PFSK-1 (cell line): ENCODE results near the gene LDAF1.
A peak's percentile ranks its signal among the peaks of the same experiment; 100 is the strongest.

ENCODE experiments used
- FOXP2 ChIP-seq: optimal IDR thresholded peaks from 2 replicates; pipeline ENCODE3; 2011; ENCODE audit warnings: borderline replicate concordance, control low read depth, inconsistent platforms; ENCODE audit not compliant: insufficient read depth; ENCODE audit errors: extremely low read length, extremely low read depth
- POLR2AphosphoS5 ChIP-seq: IDR thresholded peaks from 2 replicates; pipeline ENCODE4 v1.6.1; 2012; ENCODE audit warnings: low read depth, mild to moderate bottlenecking, control low read depth, low read length, moderate library complexity
- SIN3A ChIP-seq: IDR thresholded peaks from 2 replicates; pipeline ENCODE4 v1.6.1; 2012; ENCODE audit warnings: mild to moderate bottlenecking, low read length, moderate library complexity, borderline replicate concordance; ENCODE audit not compliant: insufficient read depth
- TAF1 ChIP-seq: IDR thresholded peaks from 2 replicates; pipeline ENCODE4 v1.6.1; 2012; ENCODE audit warnings: low read length, control low read depth, borderline replicate concordance; ENCODE audit not compliant: insufficient read depth
- TF ChIP-seq, protein P1 (sequence below), 2 experiments: IDR thresholded peaks; 2 replicates each; pipeline versions ENCODE4 v1.6.1 to v1.8.0; 2011 to 2012; ENCODE audit warnings: low read depth in 2 of 2, low read length in 2 of 2, control low read depth in 1 of 2, inconsistent platforms in 1 of 2, mild to moderate bottlenecking in 1 of 2, moderate library complexity in 1 of 2; ENCODE audit not compliant: insufficient read depth in 1 of 2

LDAF1 gene

DNA sequence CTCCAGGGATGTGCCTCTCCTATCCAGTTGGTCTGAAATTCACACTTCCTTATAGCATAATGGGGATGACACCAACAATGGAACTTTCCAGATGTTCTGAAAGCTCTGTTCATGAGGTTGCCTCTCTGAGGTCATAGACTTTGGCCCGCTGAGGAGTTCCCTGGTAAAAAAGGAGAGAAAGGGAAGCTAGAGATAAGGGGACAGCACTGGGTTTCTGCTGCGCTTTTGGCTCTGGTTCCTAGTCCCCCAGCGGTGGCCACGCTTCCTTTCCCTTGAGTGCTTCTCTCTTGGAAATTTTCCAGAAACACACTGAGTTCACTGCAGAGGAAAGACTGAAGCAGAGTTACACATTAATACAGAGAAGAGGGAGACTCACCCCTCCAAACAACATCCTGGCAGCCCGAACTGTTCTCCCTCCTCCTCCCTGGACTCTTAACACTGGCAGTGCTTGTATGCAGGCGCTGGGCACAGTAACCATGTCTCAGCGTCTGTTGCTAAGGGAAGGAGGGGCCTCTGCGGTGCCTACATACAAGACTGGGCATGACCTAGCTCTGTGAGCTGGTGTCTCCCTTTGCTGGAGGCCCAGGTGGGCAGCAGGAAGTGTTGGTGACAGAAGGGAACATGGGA, 8.0 kb upstream of the LDAF1 start, which contains the start of gene DNAH3:
Gene DNAH3, minus strand, starts transcription at position 472 of the 627 bp plus-strand sequence. CDS start 527 bp downstream, outside the sequence.
- TF ChIP-seq POLR2AphosphoS5, result no peak
- no peak for TF ChIP-seq SIN3A
- no peak for TF ChIP-seq TAF1
- no peak for TF ChIP-seq FOXP2
- TF ChIP-seq, protein P1, sequence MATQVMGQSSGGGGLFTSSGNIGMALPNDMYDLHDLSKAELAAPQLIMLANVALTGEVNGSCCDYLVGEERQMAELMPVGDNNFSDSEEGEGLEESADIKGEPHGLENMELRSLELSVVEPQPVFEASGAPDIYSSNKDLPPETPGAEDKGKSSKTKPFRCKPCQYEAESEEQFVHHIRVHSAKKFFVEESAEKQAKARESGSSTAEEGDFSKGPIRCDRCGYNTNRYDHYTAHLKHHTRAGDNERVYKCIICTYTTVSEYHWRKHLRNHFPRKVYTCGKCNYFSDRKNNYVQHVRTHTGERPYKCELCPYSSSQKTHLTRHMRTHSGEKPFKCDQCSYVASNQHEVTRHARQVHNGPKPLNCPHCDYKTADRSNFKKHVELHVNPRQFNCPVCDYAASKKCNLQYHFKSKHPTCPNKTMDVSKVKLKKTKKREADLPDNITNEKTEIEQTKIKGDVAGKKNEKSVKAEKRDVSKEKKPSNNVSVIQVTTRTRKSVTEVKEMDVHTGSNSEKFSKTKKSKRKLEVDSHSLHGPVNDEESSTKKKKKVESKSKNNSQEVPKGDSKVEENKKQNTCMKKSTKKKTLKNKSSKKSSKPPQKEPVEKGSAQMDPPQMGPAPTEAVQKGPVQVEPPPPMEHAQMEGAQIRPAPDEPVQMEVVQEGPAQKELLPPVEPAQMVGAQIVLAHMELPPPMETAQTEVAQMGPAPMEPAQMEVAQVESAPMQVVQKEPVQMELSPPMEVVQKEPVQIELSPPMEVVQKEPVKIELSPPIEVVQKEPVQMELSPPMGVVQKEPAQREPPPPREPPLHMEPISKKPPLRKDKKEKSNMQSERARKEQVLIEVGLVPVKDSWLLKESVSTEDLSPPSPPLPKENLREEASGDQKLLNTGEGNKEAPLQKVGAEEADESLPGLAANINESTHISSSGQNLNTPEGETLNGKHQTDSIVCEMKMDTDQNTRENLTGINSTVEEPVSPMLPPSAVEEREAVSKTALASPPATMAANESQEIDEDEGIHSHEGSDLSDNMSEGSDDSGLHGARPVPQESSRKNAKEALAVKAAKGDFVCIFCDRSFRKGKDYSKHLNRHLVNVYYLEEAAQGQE (IDR thresholded peaks at IDR 0.05; ENCODE audit: insufficient read depth in 1 of 2, low read depth in 2 of 2, low read length in 2 of 2), result no peak

GRCh38 chr16:21156767-21157467, 1.6 kb upstream of the LDAF1 start:
- TF ChIP-seq SIN3A (0 out of 2 replicates have a peak, but pooled peaks have one; percentile 41), POLR2AphosphoS5 (no peak)

DNA sequence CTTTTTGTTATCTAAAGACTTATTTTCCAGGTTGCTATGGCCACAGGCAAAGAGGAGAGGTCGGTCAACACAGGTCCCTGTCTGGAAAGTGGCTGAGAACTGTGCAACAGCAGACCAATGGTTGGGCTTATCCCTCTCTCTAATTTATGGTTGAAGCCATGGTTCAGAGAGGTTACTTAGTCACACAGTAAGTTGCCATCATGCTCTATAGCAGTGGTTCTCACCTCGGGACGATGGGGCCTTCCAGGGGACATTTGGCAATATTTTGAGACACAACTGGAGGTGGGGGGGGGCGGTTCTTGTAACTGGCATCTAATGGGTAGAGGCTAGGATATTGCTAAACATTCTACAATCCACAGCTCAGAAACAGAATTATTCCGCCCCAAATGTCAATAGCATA, 842 bp upstream of the LDAF1 start:
- TF ChIP-seq FOXP2, result no peak
- TF ChIP-seq, protein P1 (IDR thresholded peaks at IDR 0.05; ENCODE audit: insufficient read depth in 1 of 2, low read depth in 2 of 2, low read length in 2 of 2), result no peak
- no peak for TF ChIP-seq SIN3A
- no peak for TF ChIP-seq TAF1
- TF ChIP-seq POLR2AphosphoS5, result no peak

GRCh38 chr16:21159281-21159951, 942 bp downstream of the LDAF1 start:
- TF ChIP-seq SIN3A, result no peak
- no peak for TF ChIP-seq POLR2AphosphoS5
- no peak for TF ChIP-seq FOXP2
- no peak for TF ChIP-seq TAF1
- TF ChIP-seq, protein P1 (IDR thresholded peaks at IDR 0.05; ENCODE audit: insufficient read depth in 1 of 2, low read depth in 2 of 2, low read length in 2 of 2), result no peak

DNA sequence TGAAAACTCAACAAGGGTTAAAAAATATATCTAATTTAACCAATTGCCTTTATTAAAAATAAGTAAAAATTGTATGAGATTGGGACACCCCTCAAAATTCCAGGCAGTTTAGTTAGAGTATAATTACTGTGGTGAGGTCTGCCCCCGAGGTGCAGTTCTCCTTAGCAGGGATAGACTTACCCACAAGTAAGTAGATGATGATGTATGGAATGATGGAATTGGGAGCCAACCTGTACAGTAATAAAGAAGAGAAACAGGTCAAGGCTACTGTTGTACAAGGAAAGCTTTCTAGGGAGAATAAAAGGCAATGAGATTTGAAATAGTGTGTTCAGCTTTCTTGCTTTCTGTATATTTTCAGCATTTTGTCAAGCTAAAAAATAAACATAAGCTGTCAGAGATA, 1.8 kb downstream of the LDAF1 start:
- TF ChIP-seq SIN3A, result no peak
- no peak for TF ChIP-seq POLR2AphosphoS5
- TF ChIP-seq FOXP2, result no peak
- TF ChIP-seq, protein P1 (IDR thresholded peaks at IDR 0.05; ENCODE audit: insufficient read depth in 1 of 2, low read depth in 2 of 2, low read length in 2 of 2), result no peak
- TF ChIP-seq TAF1, result no peak
